HG03025 (cell line): ENCODE results near the gene TMC7.

ENCODE experiments used
- ATAC-seq: cut with Tn5 transposase; IDR thresholded peaks from one replicate; pipeline ENCODE4 v1.9.1; 2021; ENCODE audit warnings: mild to moderate bottlenecking, moderate library complexity; ENCODE audit not compliant: unreplicated experiment, low FRiP score

TMC7 gene

GRCh38 chr16:19110537-19111360 is 127.0 kb downstream of the TMC7 start:
- ATAC-seq, result no peak

- ATAC-seq, result no peak
Observed at GRCh38 chr16:19112099-19112407, 128.3 kb downstream of the TMC7 start.
